Astrocyte of the spinal cord (primary cell): Measurements from ENCODE around the gene SPACA1.
"Not testable (repeated sequence)": the region's sequence is repeated elsewhere in the genome, so short reads cannot be mapped to it uniquely, and the experiment has no call there.

Experiments used
- DNase-seq: peaks from one replicate; pipeline ENCODE4 v3.0.0; 2011; ENCODE audit warnings: low read depth, low spot score
- H3K4me3 ChIP-seq: 2 replicates; pipeline ENCODE4 v1.5.1; 2011; ENCODE audit warnings: low read depth, mild to moderate bottlenecking, low read length, moderate library complexity
- in situ Hi-C: cut with HindIII; loops from 2 replicates; pipeline ENCODE4 v1.10.0; 2017; ENCODE audit warnings: low sequenced_read_pairs
- TF ChIP-seq, protein P1 (sequence below): IDR thresholded peaks from 2 replicates; pipeline ENCODE4 v1.5.1; 2012; ENCODE audit warnings: low read depth, mild to moderate bottlenecking, low read length, inconsistent platforms

Gene SPACA1, protein sequence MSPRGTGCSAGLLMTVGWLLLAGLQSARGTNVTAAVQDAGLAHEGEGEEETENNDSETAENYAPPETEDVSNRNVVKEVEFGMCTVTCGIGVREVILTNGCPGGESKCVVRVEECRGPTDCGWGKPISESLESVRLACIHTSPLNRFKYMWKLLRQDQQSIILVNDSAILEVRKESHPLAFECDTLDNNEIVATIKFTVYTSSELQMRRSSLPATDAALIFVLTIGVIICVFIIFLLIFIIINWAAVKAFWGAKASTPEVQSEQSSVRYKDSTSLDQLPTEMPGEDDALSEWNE

DNA sequence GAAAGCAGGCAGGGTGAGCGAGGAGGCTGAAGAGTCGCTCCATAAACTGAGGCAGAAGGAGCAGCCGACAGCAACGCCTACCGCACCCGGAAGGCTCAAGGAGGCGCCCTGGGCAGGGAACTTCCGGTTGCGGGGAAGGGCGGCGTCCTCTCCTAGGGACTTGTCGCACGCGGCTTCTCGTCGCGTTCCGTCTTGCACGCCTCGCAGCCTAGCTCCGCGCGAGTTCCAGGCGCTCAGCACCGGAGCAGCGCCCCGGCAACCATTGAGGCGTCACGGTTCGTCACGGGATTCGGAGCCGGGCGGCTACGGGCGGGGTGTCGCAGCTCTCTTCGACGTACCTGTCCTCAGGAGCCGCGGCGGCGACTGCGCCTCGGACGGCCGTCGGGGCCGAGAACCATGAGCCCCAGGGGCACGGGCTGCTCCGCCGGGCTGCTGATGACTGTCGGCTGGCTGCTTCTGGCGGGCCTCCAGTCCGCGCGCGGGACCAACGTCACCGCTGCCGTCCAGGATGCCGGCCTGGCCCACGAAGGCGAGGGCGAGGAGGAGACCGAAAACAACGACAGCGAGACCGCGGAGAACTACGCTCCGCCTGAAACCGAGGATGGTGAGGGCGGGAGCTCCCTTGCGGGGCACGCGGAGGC lies at the start of gene SPACA1:
Gene SPACA1, plus strand, starts transcription at position 332 of the 641 bp plus-strand sequence. Its CDS starts 65 bp downstream, at position 397.
- TF ChIP-seq, protein P1, sequence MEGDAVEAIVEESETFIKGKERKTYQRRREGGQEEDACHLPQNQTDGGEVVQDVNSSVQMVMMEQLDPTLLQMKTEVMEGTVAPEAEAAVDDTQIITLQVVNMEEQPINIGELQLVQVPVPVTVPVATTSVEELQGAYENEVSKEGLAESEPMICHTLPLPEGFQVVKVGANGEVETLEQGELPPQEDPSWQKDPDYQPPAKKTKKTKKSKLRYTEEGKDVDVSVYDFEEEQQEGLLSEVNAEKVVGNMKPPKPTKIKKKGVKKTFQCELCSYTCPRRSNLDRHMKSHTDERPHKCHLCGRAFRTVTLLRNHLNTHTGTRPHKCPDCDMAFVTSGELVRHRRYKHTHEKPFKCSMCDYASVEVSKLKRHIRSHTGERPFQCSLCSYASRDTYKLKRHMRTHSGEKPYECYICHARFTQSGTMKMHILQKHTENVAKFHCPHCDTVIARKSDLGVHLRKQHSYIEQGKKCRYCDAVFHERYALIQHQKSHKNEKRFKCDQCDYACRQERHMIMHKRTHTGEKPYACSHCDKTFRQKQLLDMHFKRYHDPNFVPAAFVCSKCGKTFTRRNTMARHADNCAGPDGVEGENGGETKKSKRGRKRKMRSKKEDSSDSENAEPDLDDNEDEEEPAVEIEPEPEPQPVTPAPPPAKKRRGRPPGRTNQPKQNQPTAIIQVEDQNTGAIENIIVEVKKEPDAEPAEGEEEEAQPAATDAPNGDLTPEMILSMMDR, result no peak
- no peak within 1 kb of the TSS for H3K4me3 ChIP-seq
- in situ Hi-C loops, result no loop called here
- DNase-seq, result no peak

DNA sequence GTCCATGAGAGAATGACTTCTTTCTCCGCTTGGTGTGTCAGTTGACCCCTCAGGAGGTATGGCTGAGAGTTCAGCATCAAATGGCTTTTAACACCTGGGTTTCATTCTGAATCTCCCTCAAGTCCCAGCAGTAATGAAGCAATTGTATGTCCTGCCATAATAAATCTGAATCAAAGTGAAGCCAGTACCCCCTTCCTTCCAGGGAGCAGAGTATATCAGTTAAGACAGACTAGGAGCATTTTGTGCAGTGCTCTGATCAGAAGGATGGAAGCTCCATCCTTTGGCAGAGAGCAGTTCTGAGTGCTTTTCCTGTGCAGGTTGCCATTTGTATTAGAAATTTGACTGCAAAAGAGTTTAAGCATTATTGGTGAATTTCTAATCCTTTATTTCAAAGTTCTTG lies 46.9 kb upstream of the SPACA1 start:
- H3K4me3 ChIP-seq, result no peak overlapping the region
- DNase-seq, result no peak
- in situ Hi-C loops, result no loop called here
- TF ChIP-seq, protein P1, result no peak

DNA sequence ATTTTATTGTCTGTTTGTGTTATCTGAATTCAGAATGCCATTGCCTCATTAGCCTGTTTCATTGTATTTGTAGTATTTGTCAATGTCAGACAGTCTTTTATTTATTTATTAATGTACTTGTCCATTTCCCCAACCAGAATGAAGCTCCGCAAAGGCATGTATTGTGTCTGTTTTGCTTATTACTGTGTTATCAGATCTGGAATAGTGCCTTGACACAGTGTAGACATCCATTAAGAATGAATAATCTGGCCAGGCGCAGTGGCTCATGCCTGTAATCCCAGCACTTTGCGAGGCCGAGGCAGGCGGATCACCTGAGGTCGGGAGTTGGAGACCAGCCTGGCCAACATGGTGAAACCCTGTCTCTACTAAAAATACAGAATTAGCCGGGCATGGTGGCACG lies 46.4 kb upstream of the SPACA1 start:
- in situ Hi-C loops, DNase-seq, H3K4me3 ChIP-seq: not testable (repeated sequence)

DNA sequence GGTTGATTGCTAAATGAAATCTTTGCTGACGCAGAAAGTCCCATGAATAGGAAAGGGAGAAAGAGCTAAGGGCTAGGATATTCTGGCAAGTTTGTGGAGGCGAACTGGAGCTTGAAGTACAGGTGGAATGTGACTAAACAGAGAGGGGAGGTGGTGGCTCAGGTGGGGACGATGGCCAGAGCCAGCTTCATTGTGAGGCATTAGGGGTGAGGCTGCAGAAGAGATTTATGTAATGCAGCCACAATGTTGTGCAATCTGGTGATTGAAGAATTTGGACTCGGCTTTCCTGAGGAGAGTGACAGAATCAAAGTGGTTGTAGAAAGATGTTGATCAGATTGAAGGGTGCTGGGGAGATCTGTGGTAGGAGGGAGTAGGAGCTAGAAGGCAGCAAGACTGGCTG lies 42.9 kb upstream of the SPACA1 start:
- in situ Hi-C loops, result no loop called here
- TF ChIP-seq, protein P1, result no peak
- DNase-seq, result no peak
- H3K4me3 ChIP-seq, result no peak overlapping the region

DNA sequence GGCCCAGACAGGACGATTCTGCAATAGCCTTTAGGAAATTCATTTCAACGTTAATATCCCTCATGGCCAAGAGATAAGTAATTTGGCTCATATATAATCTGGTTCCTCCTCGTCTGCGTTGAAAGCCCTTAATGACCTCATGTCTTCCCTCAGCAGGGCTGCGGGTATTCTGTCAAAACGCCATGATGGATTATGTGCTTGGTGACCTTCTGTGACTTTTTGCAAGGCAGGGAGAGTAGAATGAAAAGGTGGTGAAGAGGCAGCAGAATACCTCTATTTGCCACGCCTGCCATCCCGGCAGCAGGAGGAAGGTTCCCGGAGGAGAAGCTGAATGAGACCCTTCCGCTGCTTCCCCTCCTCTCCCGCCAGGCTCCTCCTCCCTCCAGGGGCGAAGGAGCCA lies 41.1 kb upstream of the SPACA1 start:
- in situ Hi-C loops, result no loop called here
- DNase-seq, result no peak
- TF ChIP-seq, protein P1, result no peak
- H3K4me3 ChIP-seq, result no peak overlapping the region

DNA sequence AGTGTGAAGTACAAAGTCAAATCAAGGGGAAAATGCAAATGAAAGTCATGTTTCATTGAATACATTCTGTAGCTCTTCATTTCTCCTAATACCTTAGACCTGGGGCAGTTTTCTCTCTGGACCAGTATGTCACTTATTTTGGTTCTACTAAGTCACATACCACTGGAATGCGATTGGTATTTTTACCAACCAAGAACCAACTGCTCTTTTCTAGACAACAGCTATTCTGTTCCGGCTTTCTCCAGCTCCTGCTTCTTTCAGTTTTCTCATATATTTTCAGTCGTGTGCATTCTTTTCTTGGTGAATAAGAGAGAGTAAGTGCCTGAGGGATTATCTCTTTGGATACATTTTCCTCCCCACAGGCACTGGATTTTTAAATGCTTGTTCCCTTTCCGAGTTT lies 39.2 kb upstream of the SPACA1 start:
- no peak for DNase-seq
- in situ Hi-C loops, result no loop called here
- TF ChIP-seq, protein P1, result no peak
- H3K4me3 ChIP-seq, result no peak overlapping the region

DNA sequence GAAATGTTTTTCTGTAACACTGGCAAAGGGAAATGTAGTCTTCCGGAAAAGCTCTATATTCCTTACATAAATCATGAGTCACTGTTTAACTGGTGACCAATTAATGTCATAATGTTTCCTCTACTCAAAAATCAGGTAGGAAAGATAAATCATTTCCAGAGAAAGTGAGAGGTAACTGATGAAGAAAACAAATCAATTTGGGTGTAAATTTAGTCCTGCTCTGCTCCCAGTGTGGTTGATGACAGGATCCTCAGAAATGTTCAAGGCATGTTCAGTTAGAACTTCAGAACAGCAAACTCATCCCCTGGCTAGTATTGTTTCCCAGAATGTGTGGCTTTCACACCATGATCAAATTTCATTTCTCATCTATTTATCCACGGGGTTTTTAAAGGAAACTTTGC lies 38.8 kb upstream of the SPACA1 start:
- TF ChIP-seq, protein P1, result no peak
- DNase-seq, result peak; percentile 22
- H3K4me3 ChIP-seq, result no peak overlapping the region
- in situ Hi-C loops, result no loop called here
